ENCODE measurements around the gene SENP8. TPM values are rescaled to one million over a fixed set of nuclear protein-coding genes. Genes with fewer than 3 reads are reported as not detected.

SENP8 gene
- total RNA-seq, 1 donor from 2014 or later: 1.2 TPM

- no peak overlapping the region for H3K4me3 ChIP-seq (ENCODE audit: low read depth, low read length)
- no peak for DNase-seq (ENCODE audit: low read depth)
- no peak for TF ChIP-seq CTCF (conservative IDR thresholded peaks at IDR 0.05; ENCODE audit: low read depth, low read length)
Observed at GRCh38 chr15:72082176-72082575, 36.0 kb upstream of the SENP8 start.

GRCh38 chr15:72086010-72086697 is 32.0 kb upstream of the SENP8 start:
- H3K4me3 ChIP-seq (ENCODE audit: low read depth, low read length): no peak overlapping the region
- no peak for DNase-seq (ENCODE audit: low read depth)
- peak; percentile 26 for TF ChIP-seq CTCF (conservative IDR thresholded peaks at IDR 0.05; ENCODE audit: low read depth, low read length)

DNA sequence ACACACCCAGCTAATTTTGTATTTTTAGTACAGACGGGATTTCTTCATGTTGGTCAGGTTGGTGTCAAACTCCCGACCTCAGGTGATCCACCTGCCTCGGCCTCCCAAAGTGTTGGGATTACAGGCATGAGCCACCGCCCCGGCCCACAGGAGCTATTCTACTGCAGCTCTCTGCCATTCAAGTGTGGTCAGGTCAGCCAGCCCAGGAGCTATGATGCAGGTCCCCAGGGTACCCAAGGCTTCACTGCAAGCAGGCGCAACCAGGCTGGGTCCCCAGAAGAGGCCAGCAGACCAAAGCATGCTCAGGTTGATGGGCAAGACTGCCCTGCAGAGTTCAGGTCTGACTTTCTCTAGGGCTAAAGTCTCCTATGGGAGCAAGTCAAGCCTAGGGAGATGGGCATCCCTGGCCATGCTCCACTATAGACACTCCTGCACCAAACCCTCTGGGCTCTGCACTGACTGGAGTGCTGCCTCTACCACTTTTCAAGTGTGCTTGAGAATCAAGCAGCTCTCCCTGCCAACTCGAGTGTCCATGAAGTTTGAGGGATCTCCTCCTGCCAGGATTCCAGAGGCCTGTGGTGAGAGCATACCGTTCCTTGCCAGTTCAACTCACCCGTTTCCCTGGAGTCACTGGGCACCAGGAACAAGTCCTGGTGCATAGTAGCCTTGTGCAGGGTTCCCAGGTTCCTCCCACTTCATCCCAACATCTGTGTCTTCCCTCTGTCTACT is 31.1 kb upstream of the SENP8 start:
- DNase-seq (ENCODE audit: low read depth): no peak
- H3K4me3 ChIP-seq (ENCODE audit: low read depth, low read length): no peak overlapping the region
- TF ChIP-seq CTCF (conservative IDR thresholded peaks at IDR 0.05; ENCODE audit: low read depth, low read length): no peak

DNA sequence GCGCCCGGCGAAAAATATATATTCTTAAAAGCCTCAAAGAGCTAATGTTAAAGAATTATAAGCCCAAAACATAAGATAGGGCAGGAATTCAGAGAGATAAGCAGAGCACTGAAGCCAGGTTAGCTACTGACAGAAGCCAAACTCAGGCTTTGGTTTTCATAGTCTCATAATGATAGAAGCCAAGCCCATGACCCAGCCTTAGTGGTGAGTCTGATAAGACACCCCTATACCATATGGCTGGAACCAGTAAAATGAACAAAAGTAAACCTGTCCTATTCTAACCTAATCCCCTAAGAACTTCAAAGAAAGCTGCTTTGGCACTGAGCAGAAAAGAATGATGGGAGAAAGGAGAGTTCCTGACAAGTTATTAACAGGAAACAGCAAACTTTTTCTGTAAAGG is 26.2 kb upstream of the SENP8 start:
- H3K4me3 ChIP-seq (ENCODE audit: low read depth, low read length): no peak overlapping the region
- no peak for DNase-seq (ENCODE audit: low read depth)
- no peak for TF ChIP-seq CTCF (conservative IDR thresholded peaks at IDR 0.05; ENCODE audit: low read depth, low read length)

- no peak for TF ChIP-seq CTCF (conservative IDR thresholded peaks at IDR 0.05; ENCODE audit: low read depth, low read length)
- DNase-seq (ENCODE audit: low read depth): no peak
- H3K4me3 ChIP-seq (ENCODE audit: low read depth, low read length): no peak overlapping the region
Observed at GRCh38 chr15:72092691-72093090, 25.5 kb upstream of the SENP8 start.

- no peak overlapping the region for H3K4me3 ChIP-seq (ENCODE audit: low read depth, low read length)
- TF ChIP-seq CTCF (conservative IDR thresholded peaks at IDR 0.05; ENCODE audit: low read depth, low read length): no peak
- DNase-seq (ENCODE audit: low read depth): no peak
Observed at GRCh38 chr15:72096796-72097195, 21.4 kb upstream of the SENP8 start.

DNA sequence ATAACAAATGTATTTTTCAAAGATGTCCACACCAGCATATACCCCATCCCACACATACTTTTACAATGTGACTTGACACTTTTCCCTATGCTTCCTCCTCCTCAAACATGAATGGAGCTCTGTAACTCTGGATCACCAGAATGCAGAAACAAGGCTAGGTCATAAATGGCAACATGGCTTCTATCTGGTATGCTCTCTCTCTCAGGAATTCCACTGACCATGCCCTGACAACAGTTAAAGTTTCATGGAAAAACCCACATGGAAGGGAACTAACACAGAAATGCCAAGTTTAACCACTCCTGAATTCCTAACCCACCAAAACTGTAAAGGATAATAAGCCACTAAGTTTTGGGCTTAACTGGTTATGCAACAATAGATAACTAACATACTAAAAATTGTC is 20.2 kb upstream of the SENP8 start:
- H3K4me3 ChIP-seq (ENCODE audit: low read depth, low read length): no peak overlapping the region
- DNase-seq (ENCODE audit: low read depth): no peak
- TF ChIP-seq CTCF (conservative IDR thresholded peaks at IDR 0.05; ENCODE audit: low read depth, low read length): no peak

All from epithelial cell of proximal tubule (primary cell).